ENCODE results near the gene RAP1B. TPM values are rescaled to one million over a fixed set of nuclear protein-coding genes. Genes with fewer than 3 reads are reported as not detected.

RAP1B gene
- total RNA-seq, 1 donor from 2014 or later = 206 TPM

- H3K4me3 Mint-ChIP-seq (ENCODE audit: unreplicated experiment) = no peak overlapping the region
- H3K36me3 Mint-ChIP-seq (ENCODE audit: low read depth, unreplicated experiment) = no peaks in the 10 kb centered on the region
- H3K27me3 Mint-ChIP-seq (ENCODE audit: unreplicated experiment) = peaks cover 2% of the 10 kb centered on the region
- no peaks in the 10 kb centered on the region for H3K4me1 Mint-ChIP-seq (ENCODE audit: unreplicated experiment)
- H3K27ac Mint-ChIP-seq (ENCODE audit: unreplicated experiment) = no peak overlapping the region
- no peak for TF ChIP-seq CTCF (IDR thresholded peaks at IDR 0.05; ENCODE audit: unreplicated experiment)
- no peak for DNase-seq (ENCODE audit: low spot score)
- no peaks in the 10 kb centered on the region for H3K9me3 Mint-ChIP-seq (ENCODE audit: unreplicated experiment)
Measured at GRCh38 chr12:68568922-68569569, 41.7 kb upstream of the RAP1B start.

DNA sequence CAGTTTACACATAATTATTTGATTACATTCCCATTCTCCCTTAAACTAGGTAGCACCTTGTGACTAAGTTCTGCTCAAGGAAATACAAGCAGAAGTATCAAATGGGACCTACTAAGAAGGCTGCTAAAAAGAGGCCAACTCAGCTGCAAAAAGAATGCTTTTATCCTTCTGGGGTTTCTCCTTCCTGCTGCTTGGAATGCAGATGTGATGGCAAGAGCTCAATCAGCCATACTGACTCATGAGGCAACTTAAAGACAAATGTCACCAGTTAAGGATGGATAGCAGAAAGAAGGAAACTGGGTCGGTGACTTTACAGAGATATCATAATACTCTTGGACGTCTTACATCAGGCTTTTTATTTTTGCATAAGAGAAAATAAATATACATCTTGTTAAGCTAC lies 38.0 kb upstream of the RAP1B start:
- Mint-ChIP-seq H3K9me3 (ENCODE audit: unreplicated experiment) (no peaks in the 10 kb centered on the region), H3K4me3 (ENCODE audit: unreplicated experiment) (no peak overlapping the region), H3K36me3 (ENCODE audit: low read depth, unreplicated experiment) (no peaks in the 10 kb centered on the region), H3K27ac (ENCODE audit: unreplicated experiment) (no peak overlapping the region), H3K27me3 (ENCODE audit: unreplicated experiment) (no peaks in the 10 kb centered on the region), H3K4me1 (ENCODE audit: unreplicated experiment) (no peaks in the 10 kb centered on the region)
- no peak for DNase-seq (ENCODE audit: low spot score)
- no peak for TF ChIP-seq CTCF (IDR thresholded peaks at IDR 0.05; ENCODE audit: unreplicated experiment)

DNA sequence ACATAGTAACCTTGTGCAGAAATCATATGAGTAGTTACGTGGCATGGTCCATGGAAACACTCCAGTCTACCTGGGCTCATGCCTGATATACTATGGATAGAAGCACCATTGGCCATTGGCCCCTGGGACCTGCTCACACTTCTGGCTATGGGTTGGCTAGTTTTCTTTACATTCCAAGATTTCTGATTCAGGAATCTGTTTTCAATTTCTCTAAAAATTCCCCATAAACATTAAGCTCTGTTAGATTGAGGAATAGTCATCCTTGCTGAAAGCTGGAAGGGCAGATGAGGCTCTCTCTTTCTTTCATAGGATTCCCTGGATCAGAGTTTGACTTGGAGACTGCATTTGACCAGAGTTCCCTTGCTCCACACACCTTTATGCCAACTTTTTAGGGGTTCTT lies 37.3 kb upstream of the RAP1B start:
- Mint-ChIP-seq H3K4me3 (ENCODE audit: unreplicated experiment) (no peak overlapping the region), H3K4me1 (ENCODE audit: unreplicated experiment) (no peaks in the 10 kb centered on the region), H3K9me3 (ENCODE audit: unreplicated experiment) (no peaks in the 10 kb centered on the region), H3K27me3 (ENCODE audit: unreplicated experiment) (no peaks in the 10 kb centered on the region), H3K36me3 (ENCODE audit: low read depth, unreplicated experiment) (no peaks in the 10 kb centered on the region), H3K27ac (ENCODE audit: unreplicated experiment) (no peak overlapping the region)
- TF ChIP-seq CTCF (IDR thresholded peaks at IDR 0.05; ENCODE audit: unreplicated experiment) = no peak
- no peak for DNase-seq (ENCODE audit: low spot score)

DNA sequence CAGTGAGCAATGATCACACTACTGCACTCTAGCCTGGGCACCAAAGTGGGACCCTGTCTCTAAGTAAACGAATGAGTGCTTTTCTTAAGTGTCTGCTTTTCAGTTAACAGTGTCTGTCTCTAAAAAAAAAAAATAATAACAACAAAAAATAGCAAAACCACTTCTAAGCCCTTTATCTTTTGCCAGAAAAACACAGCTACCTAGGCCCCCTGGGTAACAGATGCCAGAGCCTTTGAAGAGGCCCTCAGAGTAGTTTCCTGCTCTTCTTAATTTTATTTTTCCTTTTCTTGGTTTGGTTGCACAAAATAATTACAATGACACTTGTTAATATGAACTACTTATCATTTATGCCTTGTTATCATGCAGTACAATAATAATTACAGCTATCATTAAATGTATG lies 32.8 kb upstream of the RAP1B start:
- Mint-ChIP-seq H3K36me3 (ENCODE audit: low read depth, unreplicated experiment) (no peaks in the 10 kb centered on the region), H3K27me3 (ENCODE audit: unreplicated experiment) (no peaks in the 10 kb centered on the region), H3K4me3 (ENCODE audit: unreplicated experiment) (no peak overlapping the region), H3K27ac (ENCODE audit: unreplicated experiment) (no peak overlapping the region), H3K9me3 (ENCODE audit: unreplicated experiment) (no peaks in the 10 kb centered on the region), H3K4me1 (ENCODE audit: unreplicated experiment) (no peaks in the 10 kb centered on the region)
- no peak for TF ChIP-seq CTCF (IDR thresholded peaks at IDR 0.05; ENCODE audit: unreplicated experiment)
- no peak for DNase-seq (ENCODE audit: low spot score)

DNA sequence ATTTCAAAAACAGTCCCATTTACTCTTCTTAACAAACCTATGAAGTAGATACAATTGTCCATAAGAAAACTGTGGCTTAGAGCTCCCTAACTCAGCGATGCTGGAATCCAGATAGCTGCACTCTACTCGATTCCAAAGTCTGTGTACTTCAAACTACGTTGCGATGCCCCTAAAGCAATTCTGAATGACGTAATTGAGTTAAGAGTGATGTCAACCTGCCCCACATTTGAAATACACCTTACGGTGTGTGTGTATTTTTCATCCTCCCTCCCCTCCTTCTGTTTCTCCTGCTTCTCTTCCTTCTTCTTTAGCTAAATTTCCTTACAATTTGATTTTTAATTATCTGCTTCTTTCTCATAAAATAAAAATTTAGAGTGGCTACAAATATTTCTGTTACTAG lies 31.9 kb upstream of the RAP1B start:
- DNase-seq (ENCODE audit: low spot score) = no peak
- Mint-ChIP-seq H3K27me3 (ENCODE audit: unreplicated experiment) (no peaks in the 10 kb centered on the region), H3K27ac (ENCODE audit: unreplicated experiment) (no peak overlapping the region), H3K36me3 (ENCODE audit: low read depth, unreplicated experiment) (no peaks in the 10 kb centered on the region), H3K4me1 (ENCODE audit: unreplicated experiment) (no peaks in the 10 kb centered on the region), H3K4me3 (ENCODE audit: unreplicated experiment) (no peak overlapping the region), H3K9me3 (ENCODE audit: unreplicated experiment) (no peaks in the 10 kb centered on the region)
- no peak for TF ChIP-seq CTCF (IDR thresholded peaks at IDR 0.05; ENCODE audit: unreplicated experiment)

All from endothelial cell (in vitro differentiated cells).